SKM-1 treated with dmso at 0.1 percent for 144 hours (cell line): Measurements from ENCODE around the gene DYNLT2.
"Not testable (repeated sequence)": the region's sequence is repeated elsewhere in the genome, so short reads cannot be mapped to it uniquely, and the experiment has no call there.

Experiments used
- DNase-seq: peaks from one replicate; lab custom pipeline; 2025; ENCODE audit not compliant: unreplicated experiment; lab: John Stamatoyannopoulos, UW

DYNLT2 gene

DNA sequence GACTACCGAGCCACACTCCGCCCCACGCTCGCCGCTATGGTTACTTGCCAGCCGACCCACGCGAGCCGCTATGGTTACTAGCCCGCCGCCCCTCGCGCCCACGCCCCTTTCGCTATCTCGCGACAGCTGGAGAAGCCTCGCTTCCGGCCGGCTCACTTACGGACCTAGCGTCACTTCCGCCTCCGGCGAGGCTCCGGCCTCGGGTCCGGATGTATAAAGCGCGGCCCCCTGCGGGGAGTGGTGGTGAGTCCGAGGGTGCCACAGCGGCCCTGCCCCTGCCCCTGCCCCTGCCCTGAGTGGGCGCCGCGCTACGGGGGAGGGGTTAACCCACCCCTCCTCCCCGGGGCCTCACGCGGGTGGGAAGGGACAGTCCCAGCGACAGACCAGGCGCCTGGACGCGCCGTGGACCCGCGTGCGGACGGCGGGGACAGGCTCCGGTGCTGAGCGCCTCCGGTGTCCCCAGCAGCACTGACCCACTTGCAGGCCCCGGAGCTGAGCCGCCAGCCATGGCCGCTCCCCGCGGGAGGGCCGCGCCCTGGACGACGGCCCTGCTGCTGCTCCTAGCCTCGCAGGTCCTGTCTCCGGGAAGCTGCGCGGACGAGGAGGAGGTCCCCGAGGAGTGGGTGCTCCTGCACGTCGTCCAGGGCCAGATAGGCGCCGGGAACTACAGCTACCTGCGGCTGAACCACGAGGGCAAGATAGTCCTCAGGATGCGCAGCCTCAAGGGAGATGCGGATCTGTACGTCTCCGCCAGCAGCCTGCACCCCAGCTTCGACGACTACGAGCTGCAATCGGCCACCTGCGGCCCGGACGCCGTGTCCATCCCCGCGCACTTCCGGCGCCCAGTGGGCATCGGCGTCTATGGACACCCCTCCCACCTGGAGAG lies 49.2 kb downstream of the DYNLT2 start, which contains the start of the genes C6orf120 and WDR27:
C6orf120 (plus strand) TSS at position 173 of the 886 bp plus-strand sequence; CDS start at position 507, 334 bp downstream.
WDR27 (minus strand) TSS at position 76 of the 886 bp plus-strand sequence. CDS start 13,024 bp downstream, outside the sequence.
- peak; percentile 91 for DNase-seq

DNA sequence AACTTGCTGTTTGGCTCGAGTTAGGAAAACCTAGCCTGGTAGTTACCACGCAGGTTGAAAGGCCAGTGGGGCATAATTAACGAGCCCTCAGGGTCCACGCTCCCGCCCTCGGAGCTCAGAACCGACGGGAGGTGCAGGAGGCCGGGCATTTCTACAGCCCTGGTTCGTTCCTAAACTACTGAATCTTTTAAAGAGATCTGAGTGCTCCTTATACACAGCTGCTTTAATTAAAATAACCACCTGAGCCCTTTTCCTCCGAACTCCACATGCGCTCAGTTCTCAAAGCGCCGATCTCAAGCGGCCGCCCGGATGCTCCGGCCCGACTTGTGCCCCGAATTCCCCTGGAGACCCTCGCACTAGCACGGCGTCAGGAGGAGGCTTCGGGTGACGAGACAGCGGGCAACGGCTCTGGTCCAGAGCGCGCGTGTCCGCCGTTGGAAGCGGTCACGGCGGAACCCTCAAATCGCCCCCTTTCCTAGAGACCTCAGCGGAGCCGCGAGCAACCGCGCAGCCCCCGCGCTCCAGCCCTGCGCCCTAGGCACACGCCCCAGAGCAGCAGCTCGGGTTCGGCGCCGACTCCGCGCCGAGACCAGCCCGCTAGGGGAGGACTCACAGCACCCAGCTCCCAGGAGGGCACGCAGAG lies 49.9 kb downstream of the DYNLT2 start:
- no peak for DNase-seq

DNA sequence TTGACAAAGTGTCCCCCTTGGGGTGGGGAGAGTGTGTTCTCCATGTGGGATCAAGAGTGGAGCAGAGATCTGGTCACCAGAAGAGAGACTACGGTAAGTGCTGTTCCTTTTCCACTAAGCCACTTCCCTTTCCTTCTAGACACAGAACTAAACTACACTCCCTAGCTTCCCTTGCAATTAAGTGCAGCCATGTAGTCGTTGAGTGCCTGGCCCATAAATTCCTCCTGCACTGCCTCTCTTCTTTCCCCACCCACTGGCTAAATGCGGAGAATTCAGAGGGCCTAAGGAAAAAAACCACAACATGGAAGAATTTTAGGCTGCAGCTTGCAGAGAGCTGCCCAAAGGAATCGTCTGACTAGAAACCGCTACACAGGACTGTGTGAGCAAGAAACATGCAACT lies 51.1 kb downstream of the DYNLT2 start:
- peak; percentile 64 for DNase-seq

DNA sequence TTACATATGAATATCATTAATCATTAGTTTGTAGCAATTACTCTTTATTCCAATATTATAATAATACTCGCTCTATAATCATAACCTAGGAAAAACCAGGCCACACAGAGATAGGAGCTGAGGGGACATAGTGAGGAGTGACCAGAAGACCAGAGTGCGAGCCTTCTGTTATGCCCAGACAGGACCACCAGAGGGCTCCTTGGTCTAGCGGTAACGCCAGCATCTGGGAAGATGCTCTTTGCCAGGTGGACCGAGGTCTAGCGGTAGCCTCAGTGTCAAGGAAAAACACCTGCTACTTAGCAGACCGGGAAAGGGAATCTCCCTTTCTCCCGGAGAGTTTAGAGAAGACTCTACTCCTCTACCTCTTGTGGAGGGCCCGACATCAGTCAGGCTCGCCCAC lies 54.3 kb downstream of the DYNLT2 start:
- DNase-seq: not testable (repeated sequence)

DNA sequence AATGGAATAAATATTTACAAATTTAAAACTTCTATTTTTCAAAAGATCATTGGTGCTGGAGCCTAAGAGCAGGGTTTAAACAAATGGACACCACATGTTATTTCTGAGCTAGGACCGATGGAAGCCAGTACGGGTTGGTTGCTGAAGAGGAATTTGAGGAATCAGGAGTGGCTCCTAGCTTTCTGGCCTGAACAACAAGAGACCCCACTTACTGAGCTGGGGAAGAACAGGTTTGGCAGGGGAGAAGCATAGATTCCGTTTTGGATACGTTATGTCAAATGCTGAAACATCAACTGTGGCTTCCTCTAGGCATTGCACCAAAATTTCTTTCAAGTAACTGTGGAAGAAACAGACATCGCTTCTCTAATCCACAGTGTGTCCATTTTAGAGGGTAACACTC lies 56.2 kb downstream of the DYNLT2 start:
- no peak for DNase-seq

DNA sequence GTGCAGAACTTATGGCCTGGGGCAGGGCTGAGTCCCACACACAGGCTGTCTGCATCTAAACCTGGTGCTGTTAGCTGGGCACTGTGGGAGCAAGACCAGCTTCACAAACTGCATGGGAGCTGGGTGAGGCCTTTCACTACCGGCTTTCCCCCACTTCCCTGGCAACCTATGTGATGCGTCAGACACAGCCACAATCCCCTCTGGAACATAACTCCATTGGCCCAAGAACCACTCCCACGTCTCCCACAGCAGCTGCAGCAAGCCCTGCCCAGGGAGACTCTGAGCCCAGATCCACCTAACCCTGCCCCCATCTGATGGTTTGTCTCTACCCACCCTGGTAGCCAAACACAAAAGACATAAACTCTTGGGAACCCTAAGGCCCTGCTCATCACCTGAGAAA lies 58.9 kb downstream of the DYNLT2 start:
- DNase-seq: no peak

DNA sequence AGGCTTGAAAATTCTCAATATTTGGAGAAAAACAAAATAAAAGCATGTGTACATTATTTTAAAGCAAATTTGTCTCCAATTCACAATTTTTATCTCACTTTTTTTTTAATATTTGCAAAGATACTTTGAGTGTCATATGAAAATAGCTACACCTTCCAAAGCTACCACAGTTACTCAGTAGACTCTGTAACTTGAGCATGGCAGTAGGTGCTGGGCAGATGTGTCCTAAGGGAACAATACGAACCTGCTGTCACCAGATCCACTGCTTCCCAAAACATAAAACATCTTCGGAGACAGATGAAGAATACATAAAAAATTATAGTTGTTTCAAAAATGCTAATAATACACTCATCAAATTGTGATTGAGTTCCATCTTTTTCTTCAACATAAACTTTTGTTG lies 60.1 kb downstream of the DYNLT2 start:
- no peak for DNase-seq
